ENCODE results near the gene CFAP74. TPM values are rescaled to one million over a fixed set of nuclear protein-coding genes. Genes with fewer than 3 reads are reported as not detected.

Gene CFAP74
- total and polyA plus RNA-seq, 2 donors (not counting 3 experiments of a cell fraction or from before 2014, with no cell fraction given), result not detected

DNA sequence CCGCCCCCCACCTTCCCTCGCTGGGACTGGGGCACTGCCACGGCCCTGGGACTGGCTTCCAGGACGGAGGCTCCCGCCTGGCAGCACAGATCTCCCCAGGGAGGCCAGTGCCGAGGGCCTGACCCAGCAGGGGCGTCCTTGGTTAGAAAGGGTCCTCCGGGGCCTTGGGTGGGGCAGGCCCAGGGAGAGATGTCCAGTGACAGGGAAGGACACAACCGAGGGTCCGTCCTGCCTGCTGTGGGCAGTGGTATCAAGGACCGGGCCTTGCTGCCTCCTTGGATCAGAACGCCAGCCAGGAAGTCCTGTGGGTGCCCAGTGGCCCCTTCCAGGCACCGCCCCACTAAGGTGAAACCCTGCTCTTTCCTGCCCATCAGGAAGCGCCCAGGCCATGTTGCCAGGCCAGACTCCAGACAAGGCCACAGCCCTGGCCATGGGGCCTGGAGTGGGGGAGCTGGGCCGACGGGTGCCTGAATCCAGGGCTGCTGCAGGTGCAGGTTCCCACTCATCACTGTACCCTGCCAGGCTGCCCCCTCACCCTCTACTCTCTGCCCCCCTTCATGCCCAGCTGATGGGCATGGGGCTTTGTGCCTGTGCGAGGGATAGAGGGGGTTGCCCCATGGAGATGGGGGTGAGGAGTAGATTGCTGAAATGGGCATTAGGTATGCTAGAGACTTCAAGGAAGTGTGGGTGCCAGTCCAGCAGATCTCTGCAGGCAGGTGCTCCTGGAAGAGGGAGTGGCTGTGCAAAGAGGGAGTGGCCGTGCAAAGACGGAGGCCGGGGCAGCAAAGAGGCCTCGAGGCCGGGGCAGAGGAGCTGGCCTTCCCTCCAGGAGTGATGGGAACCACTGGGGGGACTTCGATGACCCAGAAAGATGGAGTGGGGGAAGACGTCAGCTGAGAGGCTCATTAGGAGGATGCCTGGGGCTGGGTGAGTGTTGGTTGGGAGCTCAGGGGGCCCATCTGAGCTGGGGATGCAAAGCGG lies 44.5 kb upstream of the CFAP74 start:
- CTCF ChIA-PET, result interaction anchor here (1.8 kb wide), 1 partner anchor 87 kb away, joined by 7 read pairs; no protein-coding TSS in a partner anchor
- no peak overlapping the region for H3K4me3 ChIP-seq (replicated peaks in 1 of 3; ENCODE audit: insufficient read depth in 1 of 3, low read depth in 1 of 3, low read length in 3 of 3)
- intact Hi-C loops (cut with micrococcal nuclease) (no loop called here), dilution Hi-C loops (cut with MboI; ENCODE audit: extremely low pct_ligation_motif_present, low sequenced_read_pairs) (no loop called here)
- H3K9me1 ChIP-seq (replicated peaks; ENCODE audit: control insufficient read depth, extremely low read depth, insufficient read depth, low read length), result no peaks in the 10 kb centered on the region
- TF ChIP-seq, protein P1, sequence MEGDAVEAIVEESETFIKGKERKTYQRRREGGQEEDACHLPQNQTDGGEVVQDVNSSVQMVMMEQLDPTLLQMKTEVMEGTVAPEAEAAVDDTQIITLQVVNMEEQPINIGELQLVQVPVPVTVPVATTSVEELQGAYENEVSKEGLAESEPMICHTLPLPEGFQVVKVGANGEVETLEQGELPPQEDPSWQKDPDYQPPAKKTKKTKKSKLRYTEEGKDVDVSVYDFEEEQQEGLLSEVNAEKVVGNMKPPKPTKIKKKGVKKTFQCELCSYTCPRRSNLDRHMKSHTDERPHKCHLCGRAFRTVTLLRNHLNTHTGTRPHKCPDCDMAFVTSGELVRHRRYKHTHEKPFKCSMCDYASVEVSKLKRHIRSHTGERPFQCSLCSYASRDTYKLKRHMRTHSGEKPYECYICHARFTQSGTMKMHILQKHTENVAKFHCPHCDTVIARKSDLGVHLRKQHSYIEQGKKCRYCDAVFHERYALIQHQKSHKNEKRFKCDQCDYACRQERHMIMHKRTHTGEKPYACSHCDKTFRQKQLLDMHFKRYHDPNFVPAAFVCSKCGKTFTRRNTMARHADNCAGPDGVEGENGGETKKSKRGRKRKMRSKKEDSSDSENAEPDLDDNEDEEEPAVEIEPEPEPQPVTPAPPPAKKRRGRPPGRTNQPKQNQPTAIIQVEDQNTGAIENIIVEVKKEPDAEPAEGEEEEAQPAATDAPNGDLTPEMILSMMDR (IDR thresholded peaks at IDR 0.05; ENCODE audit: extremely low read depth in 1 of 2, insufficient read depth in 1 of 2, low read depth in 1 of 2, low read length in 2 of 2), result no peak
- no peak for TF ChIP-seq POLR2A (IDR thresholded peaks at IDR 0.05; ENCODE audit: low read depth, low read length)
- no peak for TF ChIP-seq POLR2AphosphoS5 (IDR thresholded peaks at IDR 0.05; ENCODE audit: insufficient read depth, low read depth, low read length)
- TF ChIP-seq FOS (IDR thresholded peaks at IDR 0.05; ENCODE audit: borderline replicate concordance, insufficient read depth, low read length), result no peak
- TF ChIP-seq JUN (IDR thresholded peaks at IDR 0.05; ENCODE audit: borderline replicate concordance, insufficient read depth, insufficient read length, low read depth), result no peak
- no peak for TF ChIP-seq EZH2 (IDR thresholded peaks at IDR 0.05; ENCODE audit: borderline replicate concordance, low read depth, low read length, severe bottlenecking)
- TF ChIP-seq, protein P2, sequence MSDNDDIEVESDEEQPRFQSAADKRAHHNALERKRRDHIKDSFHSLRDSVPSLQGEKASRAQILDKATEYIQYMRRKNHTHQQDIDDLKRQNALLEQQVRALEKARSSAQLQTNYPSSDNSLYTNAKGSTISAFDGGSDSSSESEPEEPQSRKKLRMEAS (IDR thresholded peaks at IDR 0.05; ENCODE audit: insufficient read depth, insufficient read length), result no peak
- no peak for TF ChIP-seq GATA2 (IDR thresholded peaks at IDR 0.05; ENCODE audit: insufficient read depth, insufficient read length, low read depth, low read length)
- no peak for TF ChIP-seq MYC (IDR thresholded peaks at IDR 0.05; ENCODE audit: low read depth, low read length)
- H3K9ac ChIP-seq (replicated peaks; ENCODE audit: extremely low read depth, insufficient read depth, low read length), result no peak overlapping the region
- H3K4me2 ChIP-seq (ENCODE audit: insufficient read depth, low read length), result no peak overlapping the region
- no TSS peak for BruUV-seq (replicated peaks)
- FAIRE-seq (no peak), DNase-seq (ENCODE audit: low read depth, low spot score) (no peak)
- H3K27me3 ChIP-seq (ENCODE audit: control insufficient read depth in 2 of 2, insufficient read depth in 2 of 2, low read length in 2 of 2), result peaks cover 28% of the 10 kb centered on the region in 2 experiments
- H3K79me2 ChIP-seq (ENCODE audit: control insufficient read depth, insufficient read depth, low read length), result no peaks in the 10 kb centered on the region
- H3K9me3 ChIP-seq (replicated peaks; ENCODE audit: control insufficient read depth, insufficient read depth, low read length), result no peaks in the 10 kb centered on the region
- H3K4me1 ChIP-seq (ENCODE audit: control insufficient read depth, extremely low read depth, insufficient read depth, low read length), result no peaks in the 10 kb centered on the region
- no peak overlapping the region for H3K27ac ChIP-seq (ENCODE audit: insufficient read depth, low read depth, low read length)
- H4K20me1 ChIP-seq (replicated peaks; ENCODE audit: control insufficient read depth, extremely low read depth, insufficient read depth, low read length), result no peaks in the 10 kb centered on the region
- no peak overlapping the region for H2AFZ ChIP-seq (ENCODE audit: low read depth, low read length)
- POLR2A ChIA-PET, result no interaction called here
- H3K36me3 ChIP-seq (ENCODE audit: control insufficient read depth in 2 of 2, extremely low read depth in 1 of 2, insufficient read depth in 2 of 2, low read length in 2 of 2), result no peaks in the 10 kb centered on the region

Measured in endothelial cell of umbilical vein (primary cell).